HG02885 (cell line): ENCODE measurements around the gene SORCS2.

ENCODE experiments used
- ATAC-seq: cut with Tn5 transposase; IDR thresholded peaks from one replicate; pipeline ENCODE4 v1.9.1; 2021; ENCODE audit warnings: mild to moderate bottlenecking; ENCODE audit not compliant: unreplicated experiment, poor library complexity

Gene SORCS2

DNA sequence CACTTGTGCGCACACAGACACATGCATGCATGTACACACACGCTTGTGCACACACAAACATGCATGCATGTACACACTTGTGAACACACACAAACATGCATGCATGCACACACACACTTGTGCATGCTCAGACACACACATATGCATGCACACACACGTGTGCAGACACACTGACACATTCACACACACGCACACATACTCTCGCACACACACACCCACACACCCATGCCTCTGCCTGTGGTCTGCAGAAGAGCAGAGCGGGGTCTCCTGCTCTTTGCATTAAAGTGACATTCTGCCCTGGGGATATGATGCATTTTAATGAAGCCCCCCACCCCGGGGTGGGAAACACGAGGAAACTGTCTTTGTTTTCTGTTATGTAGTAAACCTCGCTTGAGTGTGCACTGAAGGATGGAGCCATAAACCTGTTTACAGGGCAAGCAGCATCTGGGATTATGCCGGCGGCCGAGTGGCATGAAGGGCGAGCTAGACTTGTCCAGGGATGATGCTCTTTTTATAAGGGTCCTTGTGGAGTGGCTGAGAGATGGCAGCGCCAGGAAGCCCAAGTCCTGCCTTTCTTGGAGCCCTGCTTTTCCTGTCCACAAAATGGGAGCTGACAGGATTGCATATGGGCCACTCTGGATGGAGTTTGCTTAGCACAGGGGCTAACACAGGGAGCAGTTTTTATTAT, 224.6 kb downstream of the SORCS2 start:
- ATAC-seq, result no peak

DNA sequence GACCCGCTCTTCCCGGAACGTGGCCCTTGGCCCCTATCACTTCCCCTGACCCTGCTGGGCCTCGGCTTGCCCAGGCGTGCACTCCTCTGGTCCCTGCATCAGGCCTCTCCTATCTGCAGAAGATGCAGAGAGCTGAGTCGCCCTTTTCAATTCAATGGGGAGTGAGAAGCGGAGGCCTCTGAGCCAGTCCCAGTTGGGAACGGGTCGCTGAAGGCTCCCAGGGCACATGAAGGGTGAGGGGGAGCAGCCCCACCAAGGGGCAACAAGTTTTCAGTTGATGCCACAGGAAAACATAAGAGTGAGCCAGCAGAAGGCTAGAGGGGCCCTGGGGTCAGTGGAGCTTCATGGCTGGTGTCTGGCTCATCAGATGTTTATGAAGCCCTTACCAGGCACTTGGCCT, 225.3 kb downstream of the SORCS2 start:
- no peak for ATAC-seq

DNA sequence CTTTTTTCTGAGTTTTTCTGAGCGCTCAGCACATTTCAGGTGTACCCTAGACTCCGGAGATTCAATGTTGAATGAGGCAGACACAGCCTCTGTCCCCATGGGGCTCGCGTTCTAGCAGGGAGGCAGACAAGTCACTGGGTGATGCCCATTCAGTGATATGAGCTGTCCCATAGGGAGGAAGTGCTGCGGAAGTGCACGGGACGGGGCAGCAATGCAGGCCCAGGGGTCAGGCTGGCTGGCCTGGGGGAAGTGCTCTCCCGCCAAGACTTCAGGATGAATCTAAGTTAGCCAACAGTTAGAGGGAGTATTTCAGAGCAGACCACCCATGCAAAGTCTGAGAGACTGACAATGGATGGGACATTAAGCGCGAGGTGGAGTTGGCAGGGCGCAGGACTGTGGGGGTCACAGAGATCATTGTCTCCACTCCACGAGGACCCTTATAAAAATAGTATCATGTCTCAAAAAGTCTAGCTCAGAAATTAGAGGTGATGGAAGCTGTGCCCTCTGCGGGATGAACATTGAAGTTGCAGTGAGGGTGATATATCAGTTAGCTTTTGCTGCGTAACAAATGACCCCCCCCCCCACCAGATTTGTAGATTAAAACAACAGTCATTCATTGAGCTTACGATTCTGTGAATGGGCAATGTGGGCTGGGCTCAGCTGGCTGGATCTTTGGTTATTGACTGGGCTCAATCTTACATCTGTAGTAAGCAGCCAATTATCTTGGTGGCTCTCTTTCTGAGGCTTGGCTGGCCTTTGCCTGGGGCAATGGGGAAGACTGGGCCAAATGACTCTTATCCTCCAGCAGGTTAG, 226.0 kb downstream of the SORCS2 start:
- no peak for ATAC-seq

DNA sequence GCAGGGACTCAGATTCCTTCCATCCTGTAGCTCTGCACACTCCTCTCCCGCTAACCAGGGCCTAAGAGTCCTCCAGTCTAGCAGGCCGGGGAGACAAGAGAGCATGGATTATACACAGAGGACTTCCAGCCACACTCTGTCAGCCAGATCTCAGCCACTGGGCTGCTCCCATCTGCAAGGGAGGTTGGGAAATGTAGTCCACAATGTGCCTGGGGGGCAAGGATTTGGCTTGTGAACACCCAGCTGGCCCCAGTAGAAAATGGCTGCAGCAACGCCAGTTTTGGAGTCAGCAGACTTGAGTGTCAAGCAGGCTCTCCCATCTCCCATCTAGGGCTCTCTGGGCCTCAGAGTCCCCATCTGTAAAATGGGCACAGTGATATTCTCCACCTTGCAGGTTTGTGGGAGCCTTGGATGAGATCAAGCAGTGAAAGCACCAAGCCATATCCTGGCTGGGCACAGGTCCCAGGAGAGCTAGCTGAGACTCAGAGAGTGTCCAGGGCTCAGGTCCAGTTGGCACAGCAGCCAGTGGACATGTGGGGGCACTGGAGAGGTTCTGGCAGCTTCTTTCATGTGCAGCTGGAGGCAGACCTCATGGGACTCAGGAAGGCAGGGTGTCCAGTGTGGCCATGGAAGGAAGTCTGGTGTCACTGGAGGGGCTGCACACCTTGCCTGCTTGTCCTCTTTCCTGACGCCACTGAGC, 227.8 kb downstream of the SORCS2 start:
- no peak for ATAC-seq

DNA sequence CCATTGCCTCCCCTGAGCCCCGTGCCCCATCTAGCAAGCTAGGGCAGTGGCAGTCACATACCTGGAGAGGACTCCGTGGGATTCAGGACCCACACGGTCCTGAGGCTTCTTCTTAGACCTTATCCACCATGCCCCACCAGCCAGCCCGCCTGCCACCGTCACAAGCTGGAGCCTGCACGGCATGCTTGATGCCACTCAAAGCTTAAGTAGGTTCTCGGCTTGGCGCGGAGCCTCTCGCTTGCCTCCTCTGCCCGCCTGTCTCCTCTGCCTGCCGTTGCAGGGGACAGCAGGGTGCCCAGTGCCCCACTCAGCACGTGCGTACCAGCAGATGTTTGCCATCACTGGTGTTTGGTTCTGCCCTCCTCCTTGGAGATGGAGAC, 228.3 kb downstream of the SORCS2 start:
- ATAC-seq, result no peak

DNA sequence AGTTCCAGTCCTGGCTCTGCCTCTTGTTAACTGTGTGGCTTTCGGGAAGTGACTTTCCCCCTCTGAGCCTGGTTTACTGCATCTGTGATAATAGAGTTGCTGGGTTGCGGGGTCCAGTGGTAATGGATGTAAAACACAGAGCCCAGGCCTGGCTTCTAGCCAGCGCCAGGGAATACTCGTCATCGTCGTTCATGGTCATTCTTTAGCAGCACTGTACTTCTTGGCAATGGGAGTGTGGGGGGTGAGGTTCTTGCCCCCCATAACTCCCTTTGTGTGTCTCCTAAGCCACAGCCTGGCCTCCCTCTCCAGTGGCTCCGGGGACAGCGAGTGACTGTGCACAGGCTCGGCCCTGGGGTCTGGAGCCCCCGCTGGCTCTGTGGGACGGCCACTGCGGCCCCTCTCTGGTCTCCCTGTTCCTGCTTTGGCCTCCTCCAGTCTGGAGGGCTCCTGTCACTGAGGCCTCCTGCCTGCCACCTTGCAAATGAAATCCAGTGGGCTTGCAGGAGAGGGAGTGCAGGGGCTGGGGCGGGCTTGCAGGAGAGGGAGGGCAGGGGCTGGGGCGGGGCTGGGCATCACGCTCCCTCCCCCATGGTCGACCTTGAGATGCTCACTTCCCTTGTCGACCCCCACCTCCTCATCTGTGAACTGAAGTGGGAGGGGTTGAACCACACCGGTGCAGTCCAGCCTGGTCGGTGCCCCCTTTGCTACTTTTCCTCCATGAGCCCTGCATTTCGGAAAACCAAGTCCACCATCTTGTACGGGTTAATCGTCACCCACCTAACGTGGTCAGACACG, 229.2 kb downstream of the SORCS2 start:
- no peak for ATAC-seq

DNA sequence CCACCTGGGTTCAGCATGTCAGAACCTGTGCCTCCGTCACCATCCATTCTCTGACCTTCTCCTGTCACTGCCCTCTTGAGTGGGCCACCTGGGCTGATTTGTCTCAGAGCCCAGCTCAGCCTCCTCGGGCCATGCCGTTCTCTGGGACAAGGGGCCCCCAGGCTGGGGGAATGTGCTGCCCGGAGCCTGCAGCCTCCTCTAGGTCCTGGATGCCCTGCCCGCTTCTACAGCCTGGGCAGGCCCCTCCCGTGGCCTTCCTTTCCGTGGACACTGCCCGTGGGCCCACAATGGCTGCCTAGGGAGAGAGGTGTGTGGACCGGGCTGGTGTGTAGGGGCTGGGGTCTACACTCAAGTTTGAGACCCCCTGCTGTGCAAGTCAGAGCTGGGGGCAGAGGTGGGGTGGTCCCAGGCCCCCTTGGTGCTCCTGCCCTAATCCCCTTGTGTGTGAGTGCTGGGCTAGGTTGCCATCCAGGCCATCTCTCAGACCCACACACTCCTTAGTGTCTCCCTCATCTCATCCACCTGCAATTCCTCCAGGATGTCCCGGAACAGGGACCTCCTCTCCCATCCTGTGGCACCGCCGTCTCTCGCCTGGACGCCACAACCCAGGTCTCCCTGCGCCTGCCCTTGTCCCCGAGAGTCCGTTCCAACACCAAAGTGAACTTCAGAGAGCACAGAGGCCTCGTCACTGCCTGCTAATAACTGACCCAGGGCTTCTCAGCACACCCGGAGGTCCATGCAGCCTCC, 230.0 kb downstream of the SORCS2 start:
- no peak for ATAC-seq

DNA sequence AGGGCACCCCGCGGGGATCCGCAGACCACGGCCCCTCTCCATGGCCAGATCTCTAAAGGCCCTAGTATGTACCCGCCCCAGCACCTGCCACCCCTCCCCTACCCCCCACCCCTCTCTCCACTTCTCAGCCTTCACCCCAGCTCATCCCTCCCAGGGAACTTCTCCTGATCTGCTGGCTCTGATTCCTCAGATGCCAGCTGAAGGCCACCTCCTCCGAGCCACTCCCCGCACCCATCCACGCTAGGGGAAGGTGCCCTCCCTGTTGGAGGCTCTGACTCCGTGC, 230.5 kb downstream of the SORCS2 start:
- no peak for ATAC-seq

DNA sequence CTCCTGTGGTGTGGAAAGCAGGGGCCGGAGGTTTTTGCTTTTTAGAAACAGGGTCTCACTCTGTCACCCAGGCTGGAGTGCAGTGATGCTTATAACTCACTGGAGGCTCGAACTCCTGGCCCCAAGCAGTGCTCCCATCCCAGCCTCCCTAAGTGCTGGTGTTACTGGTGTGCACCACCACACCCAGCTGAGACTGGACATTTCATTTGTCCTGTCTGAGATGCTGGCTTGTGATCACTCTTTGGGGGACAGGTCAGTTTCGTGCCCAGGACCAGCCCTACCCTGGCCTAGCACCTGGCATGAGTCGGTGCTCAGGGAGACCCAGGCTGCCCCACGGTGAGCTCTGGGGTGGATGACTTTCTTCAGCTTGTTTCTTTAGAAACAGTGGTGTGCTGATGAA, 231.1 kb downstream of the SORCS2 start:
- no peak for ATAC-seq

DNA sequence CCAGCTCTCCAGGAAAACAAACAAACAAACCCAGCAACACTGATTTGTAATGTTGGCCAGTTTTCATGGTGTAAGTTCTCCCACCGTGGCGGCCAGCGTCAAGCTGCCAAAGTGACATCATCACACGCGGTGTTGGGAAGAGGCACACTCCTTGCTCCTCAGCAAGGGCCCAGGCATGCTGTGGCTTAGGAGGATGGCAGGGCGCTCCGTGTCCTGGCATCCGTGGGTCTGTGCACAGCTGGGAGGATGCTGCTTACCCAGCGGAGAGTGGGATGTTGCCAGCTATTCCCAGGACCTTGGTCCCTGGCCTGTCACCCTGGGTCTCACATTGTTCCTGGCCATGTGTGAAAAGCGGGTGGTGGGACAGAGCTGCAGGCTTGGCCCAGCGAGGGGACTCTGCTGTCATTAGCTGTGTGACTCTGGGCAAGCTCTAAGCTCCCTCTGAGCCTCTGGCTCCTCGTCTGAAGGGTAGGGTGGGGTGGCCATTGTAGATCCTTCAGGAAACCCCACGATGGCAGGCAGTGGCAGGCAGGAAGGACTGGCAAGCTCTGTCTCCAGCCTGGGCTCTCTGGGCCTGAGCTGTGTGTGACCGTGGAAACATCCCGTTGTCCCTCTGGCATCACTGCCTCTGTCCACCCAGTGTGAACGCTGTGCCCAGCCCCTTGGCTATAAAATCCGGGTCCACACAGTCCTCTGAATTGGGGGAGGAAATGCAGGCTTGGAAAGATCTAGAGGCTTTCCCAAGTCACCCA, 231.6 kb downstream of the SORCS2 start:
- no peak for ATAC-seq

DNA sequence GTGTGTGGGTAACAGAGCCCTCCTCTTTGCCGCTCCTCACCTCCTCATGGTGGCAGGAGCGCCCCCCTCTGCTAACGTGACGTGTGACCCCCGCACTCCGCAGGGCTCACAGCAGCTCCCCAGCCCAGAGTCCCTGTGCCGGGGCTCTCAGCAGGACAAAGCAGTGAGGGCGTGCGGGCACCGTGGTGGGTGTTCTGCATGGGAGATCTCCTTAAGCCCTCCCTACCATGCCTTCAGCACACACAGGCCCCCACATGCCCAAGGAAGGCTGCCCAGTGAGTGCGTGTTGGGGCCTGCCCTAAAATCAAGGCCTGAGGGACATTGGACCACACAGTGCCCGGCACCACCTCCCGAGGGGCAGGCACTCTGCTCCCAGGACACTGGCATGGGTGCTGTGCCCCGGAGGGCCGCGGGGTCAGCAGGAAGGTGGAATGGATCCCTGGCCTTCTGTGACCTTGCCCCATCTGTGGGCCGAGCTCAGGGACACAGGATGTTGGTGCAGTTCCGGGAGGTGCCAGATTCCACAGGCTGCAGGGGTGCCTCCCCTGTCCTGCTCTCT, 232.3 kb downstream of the SORCS2 start:
- no peak for ATAC-seq

DNA sequence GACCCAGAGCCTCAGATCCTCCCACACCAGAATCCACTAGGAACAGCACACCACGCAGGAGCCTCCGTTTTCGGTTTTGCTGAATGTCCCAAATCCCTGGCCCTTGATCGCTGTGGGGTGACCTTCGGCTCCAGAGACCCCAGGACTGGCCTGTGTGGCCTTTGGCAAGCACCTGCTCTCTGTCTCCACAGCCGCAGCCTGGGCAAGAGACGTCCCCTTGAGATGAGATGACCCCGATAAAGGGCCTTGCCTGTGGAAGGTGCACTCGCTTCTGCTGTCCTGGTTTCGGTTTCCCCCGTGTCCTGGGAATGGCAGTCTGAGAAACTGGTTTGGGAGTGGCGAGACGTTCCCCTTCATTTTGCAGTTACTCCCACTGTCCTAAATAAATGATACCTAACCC, 232.8 kb downstream of the SORCS2 start:
- no peak for ATAC-seq

DNA sequence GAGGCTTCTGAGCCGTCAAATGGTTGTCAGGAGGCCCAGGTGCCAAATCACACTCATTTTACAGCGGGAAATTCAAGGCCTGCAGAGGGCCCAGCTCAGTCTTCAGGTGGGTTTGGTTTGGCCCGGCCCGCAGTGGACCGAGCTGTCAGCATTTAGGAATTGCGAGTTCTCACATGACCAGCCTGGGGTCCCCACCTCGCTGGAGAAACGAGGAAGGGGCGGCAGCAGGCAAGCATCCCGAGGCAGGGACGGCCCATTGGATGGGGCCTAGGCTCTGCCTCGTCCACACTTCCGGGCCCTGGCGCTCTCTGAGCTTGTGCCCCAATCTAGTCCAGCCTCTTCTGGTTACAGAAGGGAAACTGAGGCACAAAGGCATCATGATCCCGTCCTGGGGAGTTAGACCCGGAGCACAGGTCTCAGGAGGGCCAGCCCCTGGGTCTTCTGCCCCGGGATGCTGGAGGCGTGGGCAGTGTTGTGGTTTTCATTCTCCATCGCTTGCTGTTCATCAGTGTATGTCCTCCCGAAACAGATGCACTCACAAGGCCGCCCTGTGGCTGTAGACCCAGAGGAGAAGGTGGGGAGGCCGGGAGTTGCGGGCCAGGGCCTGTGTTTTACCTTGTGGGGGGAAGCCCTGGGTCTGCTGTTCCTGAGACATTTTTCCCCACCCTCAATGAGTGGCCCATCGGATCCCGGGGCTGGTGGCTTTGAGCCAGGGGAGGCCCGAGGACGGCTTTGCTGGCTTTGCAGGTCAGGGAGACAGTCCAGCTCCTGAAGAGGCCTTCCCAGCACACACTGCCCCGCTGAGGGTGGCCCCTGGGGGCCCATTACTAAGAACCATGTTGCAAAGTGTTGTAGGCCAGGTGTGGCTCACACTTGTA, 233.5 kb downstream of the SORCS2 start:
- no peak for ATAC-seq

DNA sequence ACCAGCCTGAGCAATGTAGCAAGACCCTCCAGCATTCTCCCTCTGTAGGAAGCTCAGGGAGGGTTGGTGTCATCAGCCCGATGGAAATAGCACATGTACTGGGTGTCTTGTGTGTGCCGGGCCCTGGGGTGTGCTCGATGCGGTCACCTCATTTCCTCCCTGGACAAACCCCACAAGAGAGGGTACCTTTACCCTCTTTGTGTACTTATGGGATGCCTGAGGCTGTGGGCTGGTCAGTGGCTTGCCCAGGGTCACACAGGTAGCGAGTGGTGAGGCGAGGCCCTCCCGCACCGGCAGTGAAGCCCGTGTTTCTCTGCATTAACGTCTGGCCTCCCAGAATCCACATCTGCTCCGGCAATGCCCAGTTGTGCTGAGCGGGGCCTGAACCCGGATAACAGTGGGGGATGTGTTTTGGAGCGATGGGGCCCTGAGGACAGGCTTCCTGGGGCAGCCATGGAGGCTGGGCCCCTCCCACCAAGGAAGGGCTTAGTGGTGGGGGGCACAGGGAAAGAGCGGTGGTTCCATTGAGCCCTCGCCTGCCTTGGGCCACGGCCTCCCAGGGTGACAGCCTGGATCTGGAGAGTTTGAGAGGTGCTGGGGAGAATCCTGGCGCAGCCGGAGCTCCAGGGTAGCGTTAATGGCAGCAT, 234.3 kb downstream of the SORCS2 start:
- no peak for ATAC-seq

DNA sequence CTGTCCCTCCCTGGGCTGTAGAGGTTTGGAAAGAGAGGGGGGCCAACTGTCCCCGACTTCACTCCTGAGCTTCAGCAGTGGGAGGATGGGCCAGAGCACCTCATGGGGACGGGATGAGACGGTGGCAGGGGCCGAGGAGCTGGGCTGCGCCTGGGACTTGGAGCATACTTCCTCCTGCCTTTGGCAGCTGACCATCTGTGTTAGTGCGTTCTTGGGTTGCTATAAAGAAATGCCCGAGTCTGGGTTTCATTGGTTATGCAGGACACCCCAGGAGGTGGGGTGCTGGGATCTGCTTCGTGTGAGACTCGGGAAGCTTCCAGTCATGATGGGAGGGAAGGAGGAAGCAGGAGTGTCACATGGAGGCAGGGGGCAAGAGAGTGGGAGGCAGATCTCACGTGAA, 235.0 kb downstream of the SORCS2 start:
- ATAC-seq, result no peak

DNA sequence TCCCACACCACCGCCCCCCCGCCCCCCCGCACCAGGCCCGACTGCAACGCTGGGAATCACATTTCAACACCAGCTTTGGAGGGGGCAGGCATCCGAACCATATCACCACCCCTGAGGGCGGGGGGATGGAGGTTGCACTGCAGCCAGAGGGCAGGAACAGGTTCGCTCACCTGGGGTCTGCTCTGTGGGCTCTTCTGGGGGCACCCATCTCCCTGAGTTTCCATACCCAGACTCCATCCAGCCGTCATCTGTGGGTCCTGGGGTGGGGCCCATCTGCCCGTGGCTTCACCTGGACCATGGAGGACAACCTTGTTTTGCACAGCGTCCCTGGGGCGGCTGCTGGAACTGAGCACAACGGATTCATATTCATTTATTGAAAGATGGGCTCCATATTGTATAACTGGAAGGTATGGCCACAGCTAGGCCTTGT, 235.5 kb downstream of the SORCS2 start:
- ATAC-seq, result no peak

DNA sequence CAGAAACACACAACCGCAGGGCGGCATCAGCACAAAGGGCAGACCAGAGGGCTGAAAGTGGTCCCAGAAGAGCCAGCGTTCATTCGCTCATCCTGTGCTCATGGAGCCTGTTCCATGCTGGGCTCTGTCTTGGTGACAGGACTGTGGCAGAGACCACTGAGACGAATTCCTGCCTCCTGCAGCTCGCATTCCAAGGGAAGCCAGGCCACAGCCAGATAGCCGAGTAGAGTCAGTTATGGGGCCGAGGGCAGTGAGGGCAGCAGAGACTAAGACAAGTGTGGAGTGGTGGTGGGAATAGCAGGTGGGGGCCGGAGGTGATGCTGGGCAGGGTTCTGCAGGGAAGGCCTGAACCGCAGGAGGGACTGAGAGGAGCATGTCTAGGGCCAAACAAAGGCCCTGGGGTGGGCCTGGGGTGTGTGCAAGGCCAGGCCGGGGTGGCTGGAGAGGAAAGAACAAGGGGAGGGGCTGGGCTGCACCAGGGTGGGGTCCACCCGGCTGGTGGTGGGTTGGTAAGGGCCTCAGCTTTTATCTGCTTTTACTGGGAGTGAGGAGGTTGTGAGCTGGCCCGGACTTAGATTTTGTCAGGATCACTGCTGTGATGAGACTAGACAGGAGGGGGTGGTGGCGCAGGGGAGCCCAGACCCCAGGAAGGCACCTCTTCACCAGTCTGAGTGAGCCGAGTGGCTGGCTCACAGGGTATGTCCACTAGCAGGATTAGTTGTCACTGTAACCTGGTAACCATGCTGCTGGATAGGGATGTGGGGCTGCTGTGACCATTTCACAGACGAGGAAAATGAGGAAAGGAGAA, 236.1 kb downstream of the SORCS2 start:
- ATAC-seq, result no peak
